OCI-LY7 (cell line): Measurements from ENCODE around the gene MOK.

ENCODE experiments used
- CTCF ChIP-seq: fragments of 200-600 bp; sonication (generic); conservative IDR thresholded peaks from 2 replicates; pipeline ENCODE4 v1.5.1; 2014; ENCODE audit warnings: mild to moderate bottlenecking, antibody characterized with exemption, low read length, moderate library complexity, mixed read lengths
- EZH2phosphoT487 ChIP-seq: fragments of 200-600 bp; sonication (generic); IDR thresholded peaks from 2 replicates; pipeline ENCODE4 v1.6.1; 2018; ENCODE audit warnings: low read depth, borderline replicate concordance, mild to moderate bottlenecking, mixed run types, antibody characterized with exemption, low read length, moderate library complexity, mixed read lengths

DNA sequence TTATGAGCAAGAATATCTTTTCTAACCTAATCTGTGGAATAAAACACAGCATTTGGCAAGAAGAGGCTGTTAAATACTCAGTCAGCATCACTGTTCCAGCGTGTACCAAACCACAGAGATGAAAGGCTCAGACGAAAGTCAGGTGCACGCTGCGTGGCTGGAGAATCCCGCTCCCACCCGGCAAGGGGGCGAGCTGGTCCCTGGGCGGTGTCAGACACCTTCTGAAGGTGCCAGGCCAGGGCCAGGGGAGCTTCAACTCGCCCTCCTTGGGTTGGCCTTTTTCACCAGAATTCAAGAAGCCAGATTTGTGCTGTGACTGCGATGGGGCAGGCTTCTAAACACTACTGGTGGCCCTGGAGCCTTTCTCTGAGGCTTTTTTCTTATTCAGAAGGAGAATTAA, 92.1 kb downstream of the MOK start:
- no peak for TF ChIP-seq CTCF
- no peak for TF ChIP-seq EZH2phosphoT487
